GM23338 (cell line): ENCODE measurements around the gene PDE4D. TPM values are rescaled to one million over a fixed set of nuclear protein-coding genes. Genes with fewer than 3 reads are reported as not detected.
"Not testable (repeated sequence)": the region's sequence is repeated elsewhere in the genome, so short reads cannot be mapped to it uniquely, and the experiment has no call there.

Experiments
- ATAC-seq: fragments of 200-7000 bp; cut with Tn5 transposase; 3 replicates; pipeline ENCODE4 v1.9.1; 2020
- DNase-seq: peaks from one replicate; pipeline ENCODE4 v3.0.0-alpha.2; 2015; ENCODE audit warnings: low spot score
- H2AFZ ChIP-seq: fragments of 200-600 bp; sonication (generic); 2 replicates; pipeline ENCODE4 v1.8.0; 2016; ENCODE audit warnings: antibody characterized with exemption, mild to moderate bottlenecking, moderate library complexity
- H3F3A ChIP-seq: fragments of 200-600 bp; sonication (generic); replicated peaks from 2 replicates; pipeline ENCODE4 v1.8.0; 2017; ENCODE audit warnings: antibody characterized with exemption, mixed run types, low read depth
- H3K27ac ChIP-seq: fragments of 200-600 bp; sonication (generic); 2 replicates; pipeline ENCODE4 v1.6.1; 2016; ENCODE audit warnings: low read depth
- H3K27me3 ChIP-seq: fragments of 200-600 bp; sonication (generic); 2 replicates; pipeline ENCODE4 v1.8.0; 2016; ENCODE audit warnings: mild to moderate bottlenecking, mixed run types, moderate library complexity; ENCODE audit not compliant: insufficient read depth
- H3K36me3 ChIP-seq: fragments of 200-600 bp; sonication (generic); 2 replicates; pipeline ENCODE4 v1.8.0; 2016; ENCODE audit warnings: mild to moderate bottlenecking; ENCODE audit not compliant: insufficient read depth
- H3K4me1 ChIP-seq: fragments of 200-600 bp; sonication (generic); 2 replicates; pipeline ENCODE4 v1.8.0; 2016; ENCODE audit warnings: mild to moderate bottlenecking, moderate library complexity; ENCODE audit not compliant: insufficient read depth
- H3K4me2 ChIP-seq: fragments of 200-600 bp; sonication (generic); 2 replicates; pipeline ENCODE4 v1.7.1; 2017; ENCODE audit warnings: mixed run types
- H3K4me3 ChIP-seq: fragments of 200-600 bp; sonication (generic); 2 replicates; pipeline ENCODE4 v1.6.1; 2016; ENCODE audit warnings: mixed run types
- H3K79me2 ChIP-seq: fragments of 200-600 bp; sonication (generic); replicated peaks from 2 replicates; pipeline ENCODE4 v1.8.0; 2017; ENCODE audit warnings: mild to moderate bottlenecking; ENCODE audit not compliant: insufficient read depth
- H3K9me2 ChIP-seq: fragments of 200-600 bp; sonication (generic); 2 replicates; pipeline ENCODE4 v1.8.0; 2017; ENCODE audit not compliant: insufficient read depth
- H4K20me1 ChIP-seq: fragments of 200-600 bp; sonication (generic); replicated peaks from 2 replicates; pipeline ENCODE4 v1.8.0; 2017; ENCODE audit warnings: mild to moderate bottlenecking; ENCODE audit not compliant: insufficient read depth
- H3K27ac Mint-ChIP-seq: 2 replicates; pipeline ENCODE4 v1.8.0; 2020; ENCODE audit warnings: inconsistent platforms, mild to moderate bottlenecking, moderate library complexity, mixed read lengths
- H3K27me3 Mint-ChIP-seq: 3 replicates; pipeline ENCODE4 v1.8.0; 2022; ENCODE audit warnings: low read depth, mild to moderate bottlenecking, moderate library complexity, mixed read lengths, inconsistent platforms; ENCODE audit not compliant: insufficient read depth, poor library complexity
- H3K36me3 Mint-ChIP-seq: 3 replicates; pipeline ENCODE4 v1.8.0; 2021; ENCODE audit warnings: low read depth, mild to moderate bottlenecking, inconsistent platforms, moderate library complexity, mixed read lengths
- H3K4me1 Mint-ChIP-seq: 3 replicates; pipeline ENCODE4 v1.8.0; 2020; ENCODE audit warnings: mild to moderate bottlenecking, inconsistent platforms, mixed read lengths
- H3K4me3 Mint-ChIP-seq: 3 replicates; pipeline ENCODE4 v1.8.0; 2021; ENCODE audit warnings: moderate library complexity, mild to moderate bottlenecking, inconsistent platforms, mixed read lengths
- H3K9me3 Mint-ChIP-seq: 3 replicates; pipeline ENCODE4 v1.8.0; 2020; ENCODE audit warnings: moderate library complexity, mild to moderate bottlenecking, inconsistent platforms, mixed read lengths
- CREB1 ChIP-seq: fragments of 250-450 bp; sonication (Bioruptor Pico); IDR thresholded peaks from 2 replicates; pipeline ENCODE4 v1.5.0; 2020; ENCODE audit warnings: low read depth, mild to moderate bottlenecking, moderate library complexity
- ETS1 ChIP-seq: IDR thresholded peaks from 2 replicates; pipeline ENCODE4 v1.6.1; 2016; ENCODE audit warnings: antibody characterized with exemption
- EZH2 ChIP-seq: fragments of 200-600 bp; sonication (generic); IDR thresholded peaks from one replicate; pipeline ENCODE4 v1.8.0; 2017; ENCODE audit warnings: antibody characterized with exemption, mild to moderate bottlenecking, low read depth; ENCODE audit not compliant: unreplicated experiment
- EZH2phosphoT487 ChIP-seq: fragments of 200-600 bp; sonication (generic); IDR thresholded peaks from one replicate; pipeline ENCODE4 v1.8.1; 2018; ENCODE audit warnings: antibody characterized with exemption; ENCODE audit not compliant: unreplicated experiment
- JUNB ChIP-seq: IDR thresholded peaks from one replicate; pipeline ENCODE4 v1.6.1; 2016; ENCODE audit warnings: antibody characterized with exemption; ENCODE audit not compliant: unreplicated experiment
- NANOG ChIP-seq: IDR thresholded peaks from 2 replicates; pipeline ENCODE4 v1.6.1; 2016; ENCODE audit warnings: antibody characterized with exemption, borderline replicate concordance
- POLR2AphosphoS5 ChIP-seq: IDR thresholded peaks from 2 replicates; pipeline ENCODE4 v1.6.1; 2016; ENCODE audit warnings: antibody characterized with exemption, low read depth
- STAT1 ChIP-seq: IDR thresholded peaks from one replicate; pipeline ENCODE4 v1.6.1; 2016; ENCODE audit warnings: antibody characterized with exemption; ENCODE audit not compliant: unreplicated experiment
- ZNF114 ChIP-seq: fragments of 250-450 bp; sonication (Bioruptor Pico); IDR thresholded peaks from 2 replicates; pipeline ENCODE4 v1.5.0; 2020; ENCODE audit warnings: mild to moderate bottlenecking, moderate library complexity
- ZNF331 ChIP-seq: fragments of 250-450 bp; sonication (Bioruptor Pico); IDR thresholded peaks from 2 replicates; pipeline ENCODE4 v1.5.0; 2020; ENCODE audit warnings: low read depth, mild to moderate bottlenecking, moderate library complexity
- polyA plus RNA-seq: library from polyadenylated mRNA; unstranded; fragments of >200 nt; fragmentation: Nextera tagmentation; extraction: Ambion mirVana; gene quantifications from 2 replicates; pipeline ENCODE4 v1.2.1, GENCODE V29; 2016
- total RNA-seq: library from RNA; depleted of rRNA; stranded (reverse); fragments of >200 nt; shearing (Covaris generic); gene quantifications from 2 replicates; pipeline ENCODE4 v1.2.3, GENCODE V29; 2014
- TF ChIP-seq, protein P1 (sequence below): IDR thresholded peaks from one replicate; pipeline ENCODE4 v1.6.1; 2018; ENCODE audit warnings: antibody characterized with exemption; ENCODE audit not compliant: unreplicated experiment
- TF ChIP-seq, protein P2 (sequence below): fragments of 250-450 bp; sonication (Bioruptor Pico); IDR thresholded peaks from 2 replicates; pipeline ENCODE4 v1.5.0; 2020; ENCODE audit warnings: mild to moderate bottlenecking, moderate library complexity

PDE4D gene
- total and polyA plus RNA-seq, 2 experiments from 2014 or later = 2.1 to 4.7 TPM

- H3K79me2 ChIP-seq, DNase-seq, ATAC-seq, H3K4me2 ChIP-seq, H4K20me1 ChIP-seq, H3K4me1 ChIP-seq, H3K9me3 Mint-ChIP-seq, H3K4me3 Mint-ChIP-seq, H3K27me3 ChIP-seq, H3K36me3 ChIP-seq, H3K27ac Mint-ChIP-seq, H3K27ac ChIP-seq, H3F3A ChIP-seq, H3K27me3 Mint-ChIP-seq, H3K36me3 Mint-ChIP-seq, H3K9me2 ChIP-seq, H3K4me3 ChIP-seq, H2AFZ ChIP-seq: not testable (repeated sequence)
- H3K4me1 Mint-ChIP-seq = peaks cover 12% of the 10 kb centered on the region; the same call in 2 of the 3 replicates
Observed at GRCh38 chr5:59762232-59762631, 131.3 kb downstream of the PDE4D start.

GRCh38 chr5:59760785-59761348, 132.7 kb downstream of the PDE4D start:
- no peak for DNase-seq
- Histone ChIP-seq H3F3A (no peaks in the 10 kb centered on the region), H3K9me2 (no peaks in the 10 kb centered on the region), H3K4me1 (no peaks in the 10 kb centered on the region; the same call in 1 of the 2 replicates), H3K36me3 (no peaks in the 10 kb centered on the region), H2AFZ (no peak overlapping the region), H3K4me2 (no peak overlapping the region), H3K79me2 (no peaks in the 10 kb centered on the region), H3K4me3 (no peak overlapping the region), H3K27ac (no peak overlapping the region), H3K27me3 (no peaks in the 10 kb centered on the region), H4K20me1 (no peaks in the 10 kb centered on the region)
- Mint-ChIP-seq H3K27ac (no peak overlapping the region), H3K4me3 (no peak overlapping the region), H3K36me3 (no peaks in the 10 kb centered on the region), H3K9me3 (no peaks in the 10 kb centered on the region), H3K27me3 (no peaks in the 10 kb centered on the region), H3K4me1 (peaks cover 9% of the 10 kb centered on the region; the same call in 2 of the 3 replicates)
- no peak for ATAC-seq
- TF ChIP-seq NANOG = no peak
- no peak for TF ChIP-seq CREB1 (CRISPR knock-in tag)
- no peak for TF ChIP-seq POLR2AphosphoS5
- TF ChIP-seq ETS1 = no peak
- no peak for TF ChIP-seq EZH2
- TF ChIP-seq, protein P1, sequence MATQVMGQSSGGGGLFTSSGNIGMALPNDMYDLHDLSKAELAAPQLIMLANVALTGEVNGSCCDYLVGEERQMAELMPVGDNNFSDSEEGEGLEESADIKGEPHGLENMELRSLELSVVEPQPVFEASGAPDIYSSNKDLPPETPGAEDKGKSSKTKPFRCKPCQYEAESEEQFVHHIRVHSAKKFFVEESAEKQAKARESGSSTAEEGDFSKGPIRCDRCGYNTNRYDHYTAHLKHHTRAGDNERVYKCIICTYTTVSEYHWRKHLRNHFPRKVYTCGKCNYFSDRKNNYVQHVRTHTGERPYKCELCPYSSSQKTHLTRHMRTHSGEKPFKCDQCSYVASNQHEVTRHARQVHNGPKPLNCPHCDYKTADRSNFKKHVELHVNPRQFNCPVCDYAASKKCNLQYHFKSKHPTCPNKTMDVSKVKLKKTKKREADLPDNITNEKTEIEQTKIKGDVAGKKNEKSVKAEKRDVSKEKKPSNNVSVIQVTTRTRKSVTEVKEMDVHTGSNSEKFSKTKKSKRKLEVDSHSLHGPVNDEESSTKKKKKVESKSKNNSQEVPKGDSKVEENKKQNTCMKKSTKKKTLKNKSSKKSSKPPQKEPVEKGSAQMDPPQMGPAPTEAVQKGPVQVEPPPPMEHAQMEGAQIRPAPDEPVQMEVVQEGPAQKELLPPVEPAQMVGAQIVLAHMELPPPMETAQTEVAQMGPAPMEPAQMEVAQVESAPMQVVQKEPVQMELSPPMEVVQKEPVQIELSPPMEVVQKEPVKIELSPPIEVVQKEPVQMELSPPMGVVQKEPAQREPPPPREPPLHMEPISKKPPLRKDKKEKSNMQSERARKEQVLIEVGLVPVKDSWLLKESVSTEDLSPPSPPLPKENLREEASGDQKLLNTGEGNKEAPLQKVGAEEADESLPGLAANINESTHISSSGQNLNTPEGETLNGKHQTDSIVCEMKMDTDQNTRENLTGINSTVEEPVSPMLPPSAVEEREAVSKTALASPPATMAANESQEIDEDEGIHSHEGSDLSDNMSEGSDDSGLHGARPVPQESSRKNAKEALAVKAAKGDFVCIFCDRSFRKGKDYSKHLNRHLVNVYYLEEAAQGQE = no peak
- TF ChIP-seq, protein P2, sequence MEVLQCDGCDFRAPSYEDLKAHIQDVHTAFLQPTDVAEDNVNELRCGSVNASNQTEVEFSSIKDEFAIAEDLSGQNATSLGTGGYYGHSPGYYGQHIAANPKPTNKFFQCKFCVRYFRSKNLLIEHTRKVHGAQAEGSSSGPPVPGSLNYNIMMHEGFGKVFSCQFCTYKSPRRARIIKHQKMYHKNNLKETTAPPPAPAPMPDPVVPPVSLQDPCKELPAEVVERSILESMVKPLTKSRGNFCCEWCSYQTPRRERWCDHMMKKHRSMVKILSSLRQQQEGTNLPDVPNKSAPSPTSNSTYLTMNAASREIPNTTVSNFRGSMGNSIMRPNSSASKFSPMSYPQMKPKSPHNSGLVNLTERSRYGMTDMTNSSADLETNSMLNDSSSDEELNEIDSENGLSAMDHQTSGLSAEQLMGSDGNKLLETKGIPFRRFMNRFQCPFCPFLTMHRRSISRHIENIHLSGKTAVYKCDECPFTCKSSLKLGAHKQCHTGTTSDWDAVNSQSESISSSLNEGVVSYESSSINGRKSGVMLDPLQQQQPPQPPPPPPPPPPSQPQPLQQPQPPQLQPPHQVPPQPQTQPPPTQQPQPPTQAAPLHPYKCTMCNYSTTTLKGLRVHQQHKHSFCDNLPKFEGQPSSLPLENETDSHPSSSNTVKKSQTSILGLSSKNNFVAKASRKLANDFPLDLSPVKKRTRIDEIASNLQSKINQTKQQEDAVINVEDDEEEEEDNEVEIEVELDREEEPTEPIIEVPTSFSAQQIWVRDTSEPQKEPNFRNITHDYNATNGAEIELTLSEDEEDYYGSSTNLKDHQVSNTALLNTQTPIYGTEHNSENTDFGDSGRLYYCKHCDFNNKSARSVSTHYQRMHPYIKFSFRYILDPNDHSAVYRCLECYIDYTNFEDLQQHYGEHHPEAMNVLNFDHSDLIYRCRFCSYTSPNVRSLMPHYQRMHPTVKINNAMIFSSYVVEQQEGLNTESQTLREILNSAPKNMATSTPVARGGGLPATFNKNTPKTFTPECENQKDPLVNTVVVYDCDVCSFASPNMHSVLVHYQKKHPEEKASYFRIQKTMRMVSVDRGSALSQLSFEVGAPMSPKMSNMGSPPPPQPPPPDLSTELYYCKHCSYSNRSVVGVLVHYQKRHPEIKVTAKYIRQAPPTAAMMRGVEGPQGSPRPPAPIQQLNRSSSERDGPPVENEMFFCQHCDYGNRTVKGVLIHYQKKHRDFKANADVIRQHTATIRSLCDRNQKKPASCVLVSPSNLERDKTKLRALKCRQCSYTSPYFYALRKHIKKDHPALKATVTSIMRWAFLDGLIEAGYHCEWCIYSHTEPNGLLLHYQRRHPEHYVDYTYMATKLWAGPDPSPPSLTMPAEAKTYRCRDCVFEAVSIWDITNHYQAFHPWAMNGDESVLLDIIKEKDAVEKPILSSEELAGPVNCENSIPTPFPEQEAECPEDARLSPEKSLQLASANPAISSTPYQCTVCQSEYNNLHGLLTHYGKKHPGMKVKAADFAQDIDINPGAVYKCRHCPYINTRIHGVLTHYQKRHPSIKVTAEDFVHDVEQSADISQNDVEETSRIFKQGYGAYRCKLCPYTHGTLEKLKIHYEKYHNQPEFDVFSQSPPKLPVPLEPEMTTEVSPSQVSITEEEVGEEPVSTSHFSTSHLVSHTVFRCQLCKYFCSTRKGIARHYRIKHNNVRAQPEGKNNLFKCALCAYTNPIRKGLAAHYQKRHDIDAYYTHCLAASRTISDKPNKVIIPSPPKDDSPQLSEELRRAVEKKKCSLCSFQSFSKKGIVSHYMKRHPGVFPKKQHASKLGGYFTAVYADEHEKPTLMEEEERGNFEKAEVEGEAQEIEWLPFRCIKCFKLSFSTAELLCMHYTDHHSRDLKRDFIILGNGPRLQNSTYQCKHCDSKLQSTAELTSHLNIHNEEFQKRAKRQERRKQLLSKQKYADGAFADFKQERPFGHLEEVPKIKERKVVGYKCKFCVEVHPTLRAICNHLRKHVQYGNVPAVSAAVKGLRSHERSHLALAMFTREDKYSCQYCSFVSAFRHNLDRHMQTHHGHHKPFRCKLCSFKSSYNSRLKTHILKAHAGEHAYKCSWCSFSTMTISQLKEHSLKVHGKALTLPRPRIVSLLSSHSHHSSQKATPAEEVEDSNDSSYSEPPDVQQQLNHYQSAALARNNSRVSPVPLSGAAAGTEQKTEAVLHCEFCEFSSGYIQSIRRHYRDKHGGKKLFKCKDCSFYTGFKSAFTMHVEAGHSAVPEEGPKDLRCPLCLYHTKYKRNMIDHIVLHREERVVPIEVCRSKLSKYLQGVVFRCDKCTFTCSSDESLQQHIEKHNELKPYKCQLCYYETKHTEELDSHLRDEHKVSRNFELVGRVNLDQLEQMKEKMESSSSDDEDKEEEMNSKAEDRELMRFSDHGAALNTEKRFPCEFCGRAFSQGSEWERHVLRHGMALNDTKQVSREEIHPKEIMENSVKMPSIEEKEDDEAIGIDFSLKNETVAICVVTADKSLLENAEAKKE (CRISPR knock-in tag) = no peak
- TF ChIP-seq EZH2phosphoT487 = no peak
- TF ChIP-seq ZNF114 (CRISPR knock-in tag) = no peak
- TF ChIP-seq JUNB = no peak
- TF ChIP-seq ZNF331 (CRISPR knock-in tag) = no peak
- no peak for TF ChIP-seq STAT1
